Measurements from ENCODE around the gene PCSK1. TPM values are rescaled to one million over a fixed set of nuclear protein-coding genes. Genes with fewer than 3 reads are reported as not detected.
"Not testable (repeated sequence)": the region's sequence is repeated elsewhere in the genome, so short reads cannot be mapped to it uniquely, and the experiment has no call there.

The PCSK1 gene
- total RNA-seq, 6 experiments from 2014 or later = not detected

GRCh38 chr5:96402500-96402899 is 30.5 kb downstream of the PCSK1 start:
- DNase-seq (no peak), ATAC-seq (no peak)
- no peak for TF ChIP-seq CTCF (IDR thresholded peaks at IDR 0.05)
- no peak for TF ChIP-seq POLR2A (IDR thresholded peaks at IDR 0.05)
- Histone ChIP-seq H3K9me3 (no peaks in the 10 kb centered on the region), H3K36me3 (no peaks in the 10 kb centered on the region), H3K27ac (no peak overlapping the region), H3K4me3 (no peak overlapping the region), H3K4me1 (no peaks in the 10 kb centered on the region), H3K27me3 (no peaks in the 10 kb centered on the region)
- 86% methylated on average over 2 of the region's 6 CpGs for WGBS (ENCODE audit: insufficient coverage, low coverage, low lambda C conversion rate, missing lambda C conversion rate)
- intact Hi-C loops (cut with DNase I) = no loop called here

- intact Hi-C loops (cut with DNase I) = no loop called here
- no peaks in the 10 kb centered on the region for H3K9me3 ChIP-seq
- WGBS (ENCODE audit: insufficient coverage, low coverage, low lambda C conversion rate, missing lambda C conversion rate) = 78% methylated on average over 1 of the region's 1 CpG
- H3K4me1 ChIP-seq = no peaks in the 10 kb centered on the region
- no peak for TF ChIP-seq CTCF (IDR thresholded peaks at IDR 0.05)
- no peak for TF ChIP-seq POLR2A (IDR thresholded peaks at IDR 0.05)
- no peak overlapping the region for H3K27ac ChIP-seq
- no peak for DNase-seq
- no peaks in the 10 kb centered on the region for H3K27me3 ChIP-seq
- no peaks in the 10 kb centered on the region for H3K36me3 ChIP-seq
- no peak overlapping the region for H3K4me3 ChIP-seq
- ATAC-seq = no peak
Observed at GRCh38 chr5:96396878-96397277, 36.2 kb downstream of the PCSK1 start.

- H3K27ac ChIP-seq; H3K36me3 ChIP-seq; H3K4me3 ChIP-seq; intact Hi-C loops (cut with DNase I); ATAC-seq; H3K9me3 ChIP-seq; DNase-seq; H3K27me3 ChIP-seq; H3K4me1 ChIP-seq: not testable (repeated sequence)
Observed at GRCh38 chr5:96395295-96395694, 37.8 kb downstream of the PCSK1 start.

- DNase-seq = no peak
- peak in 1 of 4 donors; percentile 59 for ATAC-seq
- intact Hi-C loops (cut with DNase I) = no loop called here
- H3K36me3 ChIP-seq = no peaks in the 10 kb centered on the region
- no peak for TF ChIP-seq CTCF (IDR thresholded peaks at IDR 0.05)
- H3K4me3 ChIP-seq = no peak overlapping the region
- no peaks in the 10 kb centered on the region for H3K27me3 ChIP-seq
- no peak overlapping the region for H3K27ac ChIP-seq
- no peaks in the 10 kb centered on the region for H3K9me3 ChIP-seq
- 76% methylated on average over 2 of the region's 2 CpGs for WGBS (ENCODE audit: insufficient coverage, low coverage, low lambda C conversion rate, missing lambda C conversion rate)
- no peaks in the 10 kb centered on the region for H3K4me1 ChIP-seq
Observed at GRCh38 chr5:96391921-96392320, 41.1 kb downstream of the PCSK1 start.

GRCh38 chr5:96388176-96388575 is 44.9 kb downstream of the PCSK1 start:
- Histone ChIP-seq H3K4me1 (no peaks in the 10 kb centered on the region), H3K36me3 (no peaks in the 10 kb centered on the region), H3K27ac (no peak overlapping the region), H3K9me3 (no peaks in the 10 kb centered on the region), H3K27me3 (no peaks in the 10 kb centered on the region), H3K4me3 (no peak overlapping the region)
- intact Hi-C loops (cut with DNase I) = no loop called here
- 63% methylated on average over 2 of the region's 3 CpGs for WGBS (ENCODE audit: insufficient coverage, low coverage, low lambda C conversion rate, missing lambda C conversion rate)
- no peak for ATAC-seq
- TF ChIP-seq POLR2A (IDR thresholded peaks at IDR 0.05) (no peak), CTCF (IDR thresholded peaks at IDR 0.05) (no peak)
- DNase-seq = no peak

Data from right lobe of liver (tissue), 6 donors.